Measurements from ENCODE around the gene ZGPAT. TPM values are rescaled to one million over a fixed set of nuclear protein-coding genes. Genes with fewer than 3 reads are reported as not detected.

The ZGPAT gene
- polyA plus RNA-seq, 3 donors, result 11.7 to 25.3 (median 20.8) TPM

Other genes with a start within 250 kb of the ZGPAT start
- 10 to 100 TPM in 1 of 3 donors, 1 to 10 TPM in 2; 7.2 to 10.9 (median 8.5) TPM for gene KCNQ2, start 235.4 kb upstream of the ZGPAT start, polyA plus RNA-seq (ENCODE audit: insufficient read length in 3 of 3)
- 1 to 10 TPM; 1.1 to 2.3 (median 1.9) TPM for gene EEF1A2, start 209.0 kb upstream of the ZGPAT start, polyA plus RNA-seq (ENCODE audit: insufficient read length in 3 of 3)
- gene PPDPF, start 187.3 kb upstream of the ZGPAT start, polyA plus RNA-seq (ENCODE audit: insufficient read length in 3 of 3), result 100 to 1,000 TPM; 145 to 341 (median 332) TPM
- gene PTK6, start 170.7 kb upstream of the ZGPAT start, polyA plus RNA-seq (ENCODE audit: insufficient read length in 3 of 3), result under 1 TPM; 0.50 to 0.82 (median 0.56) TPM
- under 1 TPM; 0.14 to 0.17 (median 0.16) TPM for gene SRMS, start 160.3 kb upstream of the ZGPAT start, polyA plus RNA-seq (ENCODE audit: insufficient read length in 3 of 3)
- 1 to 10 TPM in 2 of 3 donors, under 1 TPM in 1; 0.95 to 1.6 (median 1.0) TPM for gene FNDC11, start 153.9 kb upstream of the ZGPAT start, polyA plus RNA-seq (ENCODE audit: insufficient read length in 3 of 3)
- 10 to 100 TPM in 2 of 3 donors, 1 to 10 TPM in 1; 8.0 to 15.6 (median 15.5) TPM for gene HELZ2, start 133.8 kb upstream of the ZGPAT start, polyA plus RNA-seq (ENCODE audit: insufficient read length in 3 of 3)
- gene GMEB2, start 80.9 kb upstream of the ZGPAT start, polyA plus RNA-seq (ENCODE audit: insufficient read length in 3 of 3), result 10 to 100 TPM in 2 of 3 donors, 1 to 10 TPM in 1; 9.5 to 13.2 (median 12.2) TPM
- 10 to 100 TPM; 20.7 to 36.7 (median 32.5) TPM for gene STMN3, start 54.6 kb upstream of the ZGPAT start, polyA plus RNA-seq (ENCODE audit: insufficient read length in 3 of 3)
- 10 to 100 TPM; 13.8 to 22.2 (median 18.2) TPM for gene RTEL1, start 49.7 kb upstream of the ZGPAT start, polyA plus RNA-seq (ENCODE audit: insufficient read length in 3 of 3)
- gene TNFRSF6B, start 11.4 kb upstream of the ZGPAT start, polyA plus RNA-seq (ENCODE audit: insufficient read length in 3 of 3), result 1 to 10 TPM in 2 of 3 donors, under 1 TPM in 1; 0.79 to 2.2 (median 2.0) TPM
- 10 to 100 TPM; 28.3 to 37.0 (median 36.2) TPM for gene ARFRP1, start 63 bp upstream of the ZGPAT start, polyA plus RNA-seq (ENCODE audit: insufficient read length in 3 of 3)
- 10 to 100 TPM in 2 of 3 donors, 1 to 10 TPM in 1; 3.1 to 14.2 (median 10.7) TPM for gene LIME1, start 28.6 kb downstream of the ZGPAT start, polyA plus RNA-seq (ENCODE audit: insufficient read length in 3 of 3)
- gene SLC2A4RG, start 31.7 kb downstream of the ZGPAT start, polyA plus RNA-seq (ENCODE audit: insufficient read length in 3 of 3), result 100 to 1,000 TPM in 2 of 3 donors, 10 to 100 TPM in 1; 65.7 to 124 (median 123) TPM
- gene ZBTB46, start 123.2 kb downstream of the ZGPAT start, polyA plus RNA-seq (ENCODE audit: insufficient read length in 3 of 3), result 10 to 100 TPM; 15.5 to 20.0 (median 19.2) TPM
- not detected for gene ABHD16B, start 153.5 kb downstream of the ZGPAT start, polyA plus RNA-seq (ENCODE audit: insufficient read length in 3 of 3)
- gene TPD52L2, start 157.2 kb downstream of the ZGPAT start, polyA plus RNA-seq (ENCODE audit: insufficient read length in 3 of 3), result 100 to 1,000 TPM in 1 of 3 donors, 10 to 100 TPM in 2; 79.9 to 102 (median 90.5) TPM
- gene DNAJC5, start 187.1 kb downstream of the ZGPAT start, polyA plus RNA-seq (ENCODE audit: insufficient read length in 3 of 3), result 10 to 100 TPM; 26.2 to 33.0 (median 31.4) TPM
- 10 to 100 TPM; 40.0 to 77.6 (median 58.7) TPM for gene UCKL1, start 248.4 kb downstream of the ZGPAT start, polyA plus RNA-seq (ENCODE audit: insufficient read length in 3 of 3)